Measurements from ENCODE around the gene CEACAM5.

Gene CEACAM5

DNA sequence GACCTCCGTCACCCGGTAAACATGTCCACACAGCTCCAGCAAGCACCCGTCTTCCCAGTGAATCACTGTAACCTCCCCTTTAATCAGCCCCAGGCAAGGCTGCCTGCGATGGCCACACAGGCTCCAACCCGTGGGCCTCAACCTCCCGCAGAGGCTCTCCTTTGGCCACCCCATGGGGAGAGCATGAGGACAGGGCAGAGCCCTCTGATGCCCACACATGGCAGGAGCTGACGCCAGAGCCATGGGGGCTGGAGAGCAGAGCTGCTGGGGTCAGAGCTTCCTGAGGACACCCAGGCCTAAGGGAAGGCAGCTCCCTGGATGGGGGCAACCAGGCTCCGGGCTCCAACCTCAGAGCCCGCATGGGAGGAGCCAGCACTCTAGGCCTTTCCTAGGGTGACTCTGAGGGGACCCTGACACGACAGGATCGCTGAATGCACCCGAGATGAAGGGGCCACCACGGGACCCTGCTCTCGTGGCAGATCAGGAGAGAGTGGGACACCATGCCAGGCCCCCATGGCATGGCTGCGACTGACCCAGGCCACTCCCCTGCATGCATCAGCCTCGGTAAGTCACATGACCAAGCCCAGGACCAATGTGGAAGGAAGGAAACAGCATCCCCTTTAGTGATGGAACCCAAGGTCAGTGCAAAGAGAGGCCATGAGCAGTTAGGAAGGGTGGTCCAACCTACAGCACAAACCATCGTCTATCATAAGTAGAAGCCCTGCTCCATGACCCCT is 9.0 kb upstream of the CEACAM5 start:
- Histone ChIP-seq H4K20me1 (ENCODE audit: low read depth, low read length) (no peaks in the 10 kb centered on the region), H3K36me3 (ENCODE audit: low read length) (no peaks in the 10 kb centered on the region), H3K27ac (ENCODE audit: low read depth, low read length) (no peak overlapping the region), H3K79me2 (ENCODE audit: insufficient read depth, low read length) (no peaks in the 10 kb centered on the region), H3K4me2 (ENCODE audit: low read depth, low read length, poor library complexity, severe bottlenecking) (no peak overlapping the region), H3K9me2 (replicated peaks; ENCODE audit: insufficient read depth, low read length) (no peaks in the 10 kb centered on the region), H3K9ac (ENCODE audit: low read length) (no peak overlapping the region), H3K4me3 (ENCODE audit: insufficient read depth, low read length, poor library complexity, severe bottlenecking) (no peak overlapping the region), H3K9me3 (ENCODE audit: insufficient read depth, low read length) (no peaks in the 10 kb centered on the region), H3F3A (ENCODE audit: insufficient read depth) (no peaks in the 10 kb centered on the region), H3K27me3 (ENCODE audit: low read length) (no peaks in the 10 kb centered on the region), H2AFZ (ENCODE audit: low read depth, low read length, severe bottlenecking) (no peak overlapping the region)
- TF ChIP-seq, protein P1, sequence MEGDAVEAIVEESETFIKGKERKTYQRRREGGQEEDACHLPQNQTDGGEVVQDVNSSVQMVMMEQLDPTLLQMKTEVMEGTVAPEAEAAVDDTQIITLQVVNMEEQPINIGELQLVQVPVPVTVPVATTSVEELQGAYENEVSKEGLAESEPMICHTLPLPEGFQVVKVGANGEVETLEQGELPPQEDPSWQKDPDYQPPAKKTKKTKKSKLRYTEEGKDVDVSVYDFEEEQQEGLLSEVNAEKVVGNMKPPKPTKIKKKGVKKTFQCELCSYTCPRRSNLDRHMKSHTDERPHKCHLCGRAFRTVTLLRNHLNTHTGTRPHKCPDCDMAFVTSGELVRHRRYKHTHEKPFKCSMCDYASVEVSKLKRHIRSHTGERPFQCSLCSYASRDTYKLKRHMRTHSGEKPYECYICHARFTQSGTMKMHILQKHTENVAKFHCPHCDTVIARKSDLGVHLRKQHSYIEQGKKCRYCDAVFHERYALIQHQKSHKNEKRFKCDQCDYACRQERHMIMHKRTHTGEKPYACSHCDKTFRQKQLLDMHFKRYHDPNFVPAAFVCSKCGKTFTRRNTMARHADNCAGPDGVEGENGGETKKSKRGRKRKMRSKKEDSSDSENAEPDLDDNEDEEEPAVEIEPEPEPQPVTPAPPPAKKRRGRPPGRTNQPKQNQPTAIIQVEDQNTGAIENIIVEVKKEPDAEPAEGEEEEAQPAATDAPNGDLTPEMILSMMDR (IDR thresholded peaks at IDR 0.05; ENCODE audit: insufficient read depth, low read length, poor library complexity, severe bottlenecking): no peak
- TF ChIP-seq EZH2phosphoT487 (conservative IDR thresholded peaks at IDR 0.05; ENCODE audit: low read length): no peak

DNA sequence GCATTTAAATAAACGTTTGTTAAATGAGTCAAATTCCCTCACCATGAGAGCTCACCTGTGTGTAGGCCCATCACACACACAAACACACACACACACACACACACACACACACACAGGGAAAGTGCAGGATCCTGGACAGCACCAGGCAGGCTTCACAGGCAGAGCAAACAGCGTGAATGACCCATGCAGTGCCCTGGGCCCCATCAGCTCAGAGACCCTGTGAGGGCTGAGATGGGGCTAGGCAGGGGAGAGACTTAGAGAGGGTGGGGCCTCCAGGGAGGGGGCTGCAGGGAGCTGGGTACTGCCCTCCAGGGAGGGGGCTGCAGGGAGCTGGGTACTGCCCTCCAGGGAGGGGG is 8.5 kb upstream of the CEACAM5 start:
- Histone ChIP-seq H3K79me2 (ENCODE audit: insufficient read depth, low read length) (no peaks in the 10 kb centered on the region), H3K27me3 (ENCODE audit: low read length) (no peaks in the 10 kb centered on the region), H3K4me2 (ENCODE audit: low read depth, low read length, poor library complexity, severe bottlenecking) (no peak overlapping the region), H3K27ac (ENCODE audit: low read depth, low read length) (no peak overlapping the region), H3K9me2 (replicated peaks; ENCODE audit: insufficient read depth, low read length) (no peaks in the 10 kb centered on the region), H3F3A (ENCODE audit: insufficient read depth) (no peaks in the 10 kb centered on the region), H3K4me3 (ENCODE audit: insufficient read depth, low read length, poor library complexity, severe bottlenecking) (no peak overlapping the region), H3K36me3 (ENCODE audit: low read length) (no peaks in the 10 kb centered on the region), H4K20me1 (ENCODE audit: low read depth, low read length) (no peaks in the 10 kb centered on the region), H3K9ac (ENCODE audit: low read length) (no peak overlapping the region), H3K9me3 (ENCODE audit: insufficient read depth, low read length) (no peaks in the 10 kb centered on the region), H2AFZ (ENCODE audit: low read depth, low read length, severe bottlenecking) (no peak overlapping the region)
- TF ChIP-seq, protein P1 (IDR thresholded peaks at IDR 0.05; ENCODE audit: insufficient read depth, low read length, poor library complexity, severe bottlenecking): no peak
- no peak for TF ChIP-seq EZH2phosphoT487 (conservative IDR thresholded peaks at IDR 0.05; ENCODE audit: low read length)

DNA sequence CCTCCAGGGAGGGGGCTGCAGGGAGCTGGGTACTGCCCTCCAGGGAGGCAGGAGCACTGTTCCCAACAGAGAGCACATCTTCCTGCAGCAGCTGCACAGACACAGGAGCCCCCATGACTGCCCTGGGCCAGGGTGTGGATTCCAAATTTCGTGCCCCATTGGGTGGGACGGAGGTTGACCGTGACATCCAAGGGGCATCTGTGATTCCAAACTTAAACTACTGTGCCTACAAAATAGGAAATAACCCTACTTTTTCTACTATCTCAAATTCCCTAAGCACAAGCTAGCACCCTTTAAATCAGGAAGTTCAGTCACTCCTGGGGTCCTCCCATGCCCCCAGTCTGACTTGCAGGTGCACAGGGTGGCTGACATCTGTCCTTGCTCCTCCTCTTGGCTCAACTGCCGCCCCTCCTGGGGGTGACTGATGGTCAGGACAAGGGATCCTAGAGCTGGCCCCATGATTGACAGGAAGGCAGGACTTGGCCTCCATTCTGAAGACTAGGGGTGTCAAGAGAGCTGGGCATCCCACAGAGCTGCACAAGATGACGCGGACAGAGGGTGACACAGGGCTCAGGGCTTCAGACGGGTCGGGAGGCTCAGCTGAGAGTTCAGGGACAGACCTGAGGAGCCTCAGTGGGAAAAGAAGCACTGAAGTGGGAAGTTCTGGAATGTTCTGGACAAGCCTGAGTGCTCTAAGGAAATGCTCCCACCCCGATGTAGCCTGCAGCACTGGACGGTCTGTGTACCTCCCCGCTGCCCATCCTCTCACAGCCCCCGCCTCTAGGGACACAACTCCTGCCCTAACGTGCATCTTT is 7.8 kb upstream of the CEACAM5 start:
- no peak overlapping the region for H3K9ac ChIP-seq (ENCODE audit: low read length)
- H3K36me3 ChIP-seq (ENCODE audit: low read length): no peaks in the 10 kb centered on the region
- TF ChIP-seq, protein P1 (IDR thresholded peaks at IDR 0.05; ENCODE audit: insufficient read depth, low read length, poor library complexity, severe bottlenecking): no peak
- TF ChIP-seq EZH2phosphoT487 (conservative IDR thresholded peaks at IDR 0.05; ENCODE audit: low read length): no peak
- no peak overlapping the region for H2AFZ ChIP-seq (ENCODE audit: low read depth, low read length, severe bottlenecking)
- H3K9me3 ChIP-seq (ENCODE audit: insufficient read depth, low read length): no peaks in the 10 kb centered on the region
- no peaks in the 10 kb centered on the region for H3F3A ChIP-seq (ENCODE audit: insufficient read depth)
- no peak overlapping the region for H3K4me2 ChIP-seq (ENCODE audit: low read depth, low read length, poor library complexity, severe bottlenecking)
- H3K27me3 ChIP-seq (ENCODE audit: low read length): no peaks in the 10 kb centered on the region
- H3K9me2 ChIP-seq (replicated peaks; ENCODE audit: insufficient read depth, low read length): no peaks in the 10 kb centered on the region
- no peak overlapping the region for H3K4me3 ChIP-seq (ENCODE audit: insufficient read depth, low read length, poor library complexity, severe bottlenecking)
- H4K20me1 ChIP-seq (ENCODE audit: low read depth, low read length): no peaks in the 10 kb centered on the region
- no peaks in the 10 kb centered on the region for H3K79me2 ChIP-seq (ENCODE audit: insufficient read depth, low read length)
- no peak overlapping the region for H3K27ac ChIP-seq (ENCODE audit: low read depth, low read length)
